K562 (cell line): Measurements from ENCODE around the gene TRAF3IP1. TPM values are rescaled to one million over a fixed set of nuclear protein-coding genes. Genes with fewer than 3 reads are reported as not detected.
A peak's percentile ranks its signal among the peaks of the same experiment; 100 is the strongest.

Experiments
- ATAC-seq: fragments of 200-7000 bp; cut with Tn5 transposase; 3 replicates; pipeline ENCODE4 v1.9.1; 2020; ENCODE audit warnings: moderate library complexity
- BruUV-seq: library from RNA; stranded (reverse); fragments of 400-500 nt; replicated peaks from 2 replicates; lab custom pipeline; 2021; lab: Mats Ljungman, UMichigan
- CTCF ChIA-PET: fragments of 300-600 bp; formaldehyde crosslinking; extraction: SDS; loops from one replicate; lab custom pipeline; 2021; ENCODE audit warnings: low intra/inter-chr PET ratio; lab: Yijun Ruan, JAX
- POLR2A ChIA-PET: fragments of 300-600, 350-650 bp; sonication (Branson Sonifier 250); formaldehyde crosslinking; extraction: SDS; loops from one replicate; lab custom pipeline; 2021; ENCODE audit warnings: antibody characterized with exemption, inconsistent platforms; lab: Yijun Ruan, JAX
- DNase-seq, 4 experiments: peaks; one replicate each; pipeline versions ENCODE4 v3.0.0 to v3.0.0-alpha.2; 2011 to 2018; ENCODE audit warnings: low spot score in 3 of 4, mixed read lengths in 3 of 4; ENCODE audit errors: extremely low read depth in 1 of 4
- FAIRE-seq: peaks from 2 replicates; lab custom pipeline; 2011; peaks lifted over from hg19 to GRCh38; lab: Jason Lieb, UNC
- H2AFZ ChIP-seq: 2 replicates; pipeline ENCODE4 v1.6.0; 2011; ENCODE audit warnings: low read depth, low read length, control low read depth, inconsistent platforms
- H3K27ac ChIP-seq: fragments of 200-600 bp; 3 replicates; pipeline ENCODE4 v1.8.0; 2011; ENCODE audit warnings: low read depth, mild to moderate bottlenecking, control low read depth, inconsistent platforms, low read length, moderate library complexity, mixed read lengths; ENCODE audit errors: extremely low read depth
- H3K27me3 ChIP-seq, 2 experiments: fragments of 300-600 bp in 1 of 2; 2 replicates in 1 of 2; 3 replicates in 1 of 2; pipeline versions ENCODE4 v1.6.0 to v1.8.0; 2011; ENCODE audit warnings: inconsistent platforms in 2 of 2, low read length in 2 of 2, mild to moderate bottlenecking in 1 of 2, mixed read lengths in 1 of 2, moderate library complexity in 1 of 2; ENCODE audit not compliant: control insufficient read depth in 2 of 2, insufficient read depth in 2 of 2
- H3K36me3 ChIP-seq: fragments of 300-600 bp; 3 replicates; pipeline ENCODE4 v1.8.0; 2011; ENCODE audit warnings: mild to moderate bottlenecking, low read length, inconsistent platforms; ENCODE audit not compliant: control insufficient read depth, insufficient read depth
- H3K4me1 ChIP-seq, 2 experiments: fragments of 200-600 bp in 1 of 2; replicated peaks in 1 of 2; 2 replicates in 1 of 2; 3 replicates in 1 of 2; pipeline versions ENCODE4 v1.5.1 to v1.8.0; 2011; ENCODE audit warnings: inconsistent platforms in 2 of 2, low read length in 2 of 2, mild to moderate bottlenecking in 1 of 2, mixed read lengths in 1 of 2, moderate library complexity in 1 of 2; ENCODE audit not compliant: control insufficient read depth in 2 of 2, insufficient read depth in 2 of 2
- H3K4me2 ChIP-seq: 2 replicates; pipeline ENCODE4 v1.6.1; 2011; ENCODE audit warnings: low read length, control low read depth, inconsistent platforms, mixed read lengths; ENCODE audit not compliant: insufficient read depth
- H3K4me3 ChIP-seq: fragments of 200-600 bp; sonication (generic), shearing (Covaris generic); 2 replicates; pipeline ENCODE4 v1.5.1; 2016; ENCODE audit warnings: control low read depth, inconsistent platforms
- H3K79me2 ChIP-seq: fragments of 200-600 bp; 3 replicates; pipeline ENCODE4 v1.8.0; 2011; ENCODE audit warnings: low read length, inconsistent platforms; ENCODE audit not compliant: control insufficient read depth, insufficient read depth
- H3K9ac ChIP-seq, 2 experiments: 2 replicates each; pipeline versions ENCODE4 v1.6.0 to v1.6.1; 2011; ENCODE audit warnings: low read depth in 2 of 2, low read length in 2 of 2, control low read depth in 1 of 2, inconsistent platforms in 1 of 2, mild to moderate bottlenecking in 1 of 2, mixed read lengths in 1 of 2; ENCODE audit not compliant: insufficient read depth in 1 of 2
- H3K9me1 ChIP-seq: one replicate; pipeline ENCODE4 v1.6.0; 2011; ENCODE audit warnings: inconsistent platforms, mild to moderate bottlenecking, low read length, moderate library complexity; ENCODE audit not compliant: control insufficient read depth, insufficient read depth
- H3K9me3 ChIP-seq: replicated peaks from 2 replicates; pipeline ENCODE4 v1.5.1; 2011; ENCODE audit warnings: low read depth, low read length, inconsistent platforms; ENCODE audit not compliant: control insufficient read depth, insufficient read depth
- H4K20me1 ChIP-seq: replicated peaks from 2 replicates; pipeline ENCODE4 v1.6.1; 2011; ENCODE audit warnings: low read length, inconsistent platforms, mixed read lengths; ENCODE audit not compliant: control insufficient read depth, insufficient read depth
- ARID2 ChIP-seq: fragments of 450-650 bp; IDR thresholded peaks from 2 replicates; pipeline ENCODE4 v1.6.1; 2017; ENCODE audit warnings: antibody characterized with exemption, mild to moderate bottlenecking
- ARID4B ChIP-seq: sonication (generic); formaldehyde crosslinking; IDR thresholded peaks from 2 replicates; pipeline ENCODE4 v1.8.0; 2022; ENCODE audit warnings: mild to moderate bottlenecking, missing genetic modification reagents
- CTCF ChIP-seq, 3 experiments: IDR thresholded peaks in 2 of 3; conservative IDR thresholded peaks in 1 of 3; 2 replicates each; pipeline ENCODE4 v1.5.1; 2011 to 2012; ENCODE audit warnings: low read length in 3 of 3, mild to moderate bottlenecking in 3 of 3, control low read depth in 2 of 3, improper control_type of control experiment in 1 of 3, inconsistent platforms in 1 of 3, low read depth in 1 of 3, mixed read lengths in 1 of 3, moderate library complexity in 1 of 3; ENCODE audit not compliant: insufficient read depth in 2 of 3
- ESRRB ChIP-seq: fragments of 250-450 bp; sonication (Bioruptor Pico); IDR thresholded peaks from 2 replicates; pipeline ENCODE4 v1.5.0; 2020; ENCODE audit warnings: mild to moderate bottlenecking, moderate library complexity, borderline replicate concordance
- NELFE ChIP-seq: IDR thresholded peaks from 2 replicates; pipeline ENCODE4 v1.6.1; 2011; ENCODE audit warnings: mild to moderate bottlenecking; ENCODE audit not compliant: insufficient read depth, insufficient read length
- NFE2 ChIP-seq: IDR thresholded peaks from 2 replicates; pipeline ENCODE4 v1.6.1; 2014; ENCODE audit warnings: antibody characterized with exemption, low read depth
- PTRF ChIP-seq: fragments of 450-650 bp; IDR thresholded peaks from 2 replicates; pipeline ENCODE4 v1.6.1; 2016; ENCODE audit warnings: mild to moderate bottlenecking, missing genetic modification characterization, missing compliant biosample characterization
- RAD21 ChIP-seq, 2 experiments: fragments of 250-450 bp in 1 of 2; fragments of 450-650 bp in 1 of 2; sonication (Bioruptor Pico) in 1 of 2; formaldehyde crosslinking in 1 of 2; IDR thresholded peaks in 1 of 2; conservative IDR thresholded peaks in 1 of 2; 2 replicates each; pipeline versions ENCODE4 v1.4.0 to v1.8.0; 2020 to 2022; ENCODE audit warnings: mild to moderate bottlenecking in 2 of 2, moderate library complexity in 1 of 2
- TFAP4 ChIP-seq: sonication (generic); formaldehyde crosslinking; IDR thresholded peaks from 2 replicates; pipeline ENCODE4 v1.8.0; 2022; ENCODE audit warnings: missing genetic modification reagents, mild to moderate bottlenecking, moderate library complexity, borderline replicate concordance
- WGBS: fragments of 100-300 bp; shearing (Covaris generic); methylation state at CpG from one replicate; pipeline ENCODE4 v1.1.6; 2016; ENCODE audit warnings: low coverage, mixed read lengths; ENCODE audit not compliant: insufficient coverage; ENCODE audit errors: missing lambda C conversion rate; 5-methylcytosine and 5-hydroxymethylcytosine counted together
- in situ Hi-C: fragments of 300-500 bp; cut with MboI; formaldehyde crosslinking; loops from 4 replicates; pipeline ENCODE4 v1.15.0; 2018; ENCODE audit warnings: inconsistent platforms, mixed read lengths
- intact Hi-C: fragments of 100-400 bp; cut with micrococcal nuclease; formaldehyde crosslinking; loops from 2 replicates; pipeline ENCODE4 v1.14.2; 2022
- polyA plus RNA-seq, 8 experiments: library from polyadenylated mRNA; depleted of rRNA in 4 of 8; stranded (reverse) in 5 of 8; unstranded in 3 of 8; fragments of >200 nt; fragmentation: Nextera tagmentation in 2 of 8; fragmentation: Illumina TruSeq in 1 of 8; extraction: Ambion mirVana in 2 of 8; extraction: Trizol in 1 of 8; gene quantifications; 2 replicates each; pipeline versions ENCODE4 v1.2.1 to v1.2.3, GENCODE V29; 2011 to 2014; ENCODE audit warnings: inconsistent platforms in 1 of 8, missing spikeins in 1 of 8
- total RNA-seq, 7 experiments: library from RNA; depleted of rRNA in 6 of 7; stranded (reverse); fragments of >200 nt in 6 of 7; fragmentation: Illumina TruSeq in 2 of 7; extraction: Trizol in 2 of 7; gene quantifications; 2 replicates each; pipeline versions ENCODE4 v1.2.1 to v1.2.3, GENCODE V29; 2011 to 2021; ENCODE audit warnings: low replicate concordance in 1 of 7

The TRAF3IP1 gene
- total and polyA plus RNA-seq, 9 of the 15 experiments (the other 6 are each of a cell fraction or from before 2014, with no cell fraction given): 1.3 to 7.4 (median 3.4) TPM

- no peak for TF ChIP-seq ARID4B
- no peak for TF ChIP-seq ESRRB (CRISPR knock-in tag)
- no peak for TF ChIP-seq TFAP4
- TF ChIP-seq ARID2: no peak
- TF ChIP-seq NFE2: no peak
Measured at GRCh38 chr2:238306672-238306998, 13.7 kb upstream of the TRAF3IP1 start (continued).

- no peaks in the 10 kb centered on the region for H3K36me3 ChIP-seq
- no peak overlapping the region for H3K27ac ChIP-seq
- no peaks in the 10 kb centered on the region for H3K9me1 ChIP-seq
- no peak overlapping the region for H3K4me2 ChIP-seq
- DNase-seq (peak; percentile 27 to 43 (median 38)), FAIRE-seq (no peak), ATAC-seq (peak; percentile 76; the same call in 2 of the 3 replicates)
- H2AFZ ChIP-seq: no peak overlapping the region
- no peaks in the 10 kb centered on the region for H4K20me1 ChIP-seq
- intact Hi-C loops: no loop called here
- H3K79me2 ChIP-seq: no peaks in the 10 kb centered on the region
- in situ Hi-C loops: no loop called here
- no peak overlapping the region for H3K4me3 ChIP-seq
- POLR2A ChIA-PET: no interaction called here
- WGBS: 4% methylated on average over 2 of the region's 2 CpGs
- H3K9me3 ChIP-seq: no peaks in the 10 kb centered on the region
- H3K4me1 ChIP-seq: peaks cover 0 to 6% of the 10 kb centered on the region in 2 experiments; a peak in 1 of 5 replicates
- CTCF ChIA-PET: no interaction called here
- H3K27me3 ChIP-seq: peaks cover 3 to 18% of the 10 kb centered on the region in 2 experiments; a peak in 3 of 5 replicates
- no peak overlapping the region for H3K9ac ChIP-seq
- BruUV-seq: no TSS peak
- peak; percentile 47 to 60 (median 57) for TF ChIP-seq CTCF (IDR thresholded peaks at IDR 0.05 in 2 of 3, conservative IDR thresholded peaks at IDR 0.05 in 1 of 3; ENCODE audit: insufficient read depth in 2 of 3, low read depth in 1 of 3, low read length in 3 of 3)
- TF ChIP-seq RAD21 (CRISPR knock-in tag; conservative IDR thresholded peaks at IDR 0.05 in 1 of 2, IDR thresholded peaks at IDR 0.05 in 1 of 2): peak; percentile 22 to 48; a peak in 3 of 4 replicates
- TF ChIP-seq NELFE: no peak
- no peak for TF ChIP-seq PTRF (tag)
Measured at GRCh38 chr2:238308177-238308576, 12.1 kb upstream of the TRAF3IP1 start.
